ENCODE results near the gene NFIC.
"Not testable (repeated sequence)": the region's sequence is repeated elsewhere in the genome, so short reads cannot be mapped to it uniquely, and the experiment has no call there.

NFIC gene

GRCh38 chr19:3365836-3366752 lies at the start of gene NFIC:
Gene NFIC, plus strand, starts transcription at chr19:3366583. Its CDS starts 54 bp downstream, at chr19:3366637.
- DNase-seq (ENCODE audit: low read depth, low spot score) = peak; percentile 86

GRCh38 chr19:3316659-3317207 lies 49.6 kb upstream of the NFIC start:
- no peak for DNase-seq (ENCODE audit: low read depth, low spot score)

GRCh38 chr19:3319643-3320353 lies 46.6 kb upstream of the NFIC start:
- DNase-seq (ENCODE audit: low read depth, low spot score) = peak; percentile 86

DNA sequence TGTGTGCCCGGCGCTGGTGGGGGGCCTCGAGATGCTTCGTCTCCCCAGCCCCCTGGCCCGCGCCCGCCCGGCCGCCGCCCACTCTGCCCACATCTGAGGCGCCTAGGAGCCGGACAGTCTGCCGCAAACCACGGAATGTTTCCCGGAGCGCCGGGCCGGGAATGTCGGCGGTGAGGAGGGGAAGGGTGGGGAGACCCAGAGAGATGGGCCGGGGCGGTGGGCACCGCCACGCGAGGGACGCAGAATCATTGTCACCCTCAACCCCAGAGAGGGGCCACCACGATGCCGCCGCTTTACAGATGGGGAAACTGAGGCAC lies 46.1 kb upstream of the NFIC start:
- DNase-seq (ENCODE audit: low read depth, low spot score) = peak; percentile 87

DNA sequence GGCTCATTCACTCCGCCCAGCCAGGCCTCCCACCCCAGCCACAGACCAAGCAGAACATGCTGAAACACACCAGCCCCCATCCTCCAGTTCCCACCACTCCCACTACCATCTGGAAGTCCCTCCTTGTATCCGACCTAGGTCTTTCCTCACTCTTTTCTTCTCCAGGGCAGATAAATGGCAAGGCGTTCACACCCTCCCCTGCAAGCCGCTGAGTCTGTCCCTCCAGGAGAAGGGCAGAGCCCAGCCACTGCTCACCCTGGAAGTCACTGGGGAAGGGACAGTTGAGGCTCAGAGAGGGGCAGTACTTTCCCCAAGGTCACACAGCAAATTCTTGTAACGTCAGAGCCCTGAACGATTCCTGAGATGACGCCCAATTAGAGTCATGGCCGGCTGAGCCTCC lies 45.5 kb upstream of the NFIC start:
- DNase-seq (ENCODE audit: low read depth, low spot score) = no peak

GRCh38 chr19:3321696-3322095 lies 44.7 kb upstream of the NFIC start:
- no peak for DNase-seq (ENCODE audit: low read depth, low spot score)

GRCh38 chr19:3322199-3322978 lies 44.0 kb upstream of the NFIC start:
- DNase-seq (ENCODE audit: low read depth, low spot score) = no peak

GRCh38 chr19:3323026-3323425 lies 43.4 kb upstream of the NFIC start:
- DNase-seq (ENCODE audit: low read depth, low spot score) = no peak

DNA sequence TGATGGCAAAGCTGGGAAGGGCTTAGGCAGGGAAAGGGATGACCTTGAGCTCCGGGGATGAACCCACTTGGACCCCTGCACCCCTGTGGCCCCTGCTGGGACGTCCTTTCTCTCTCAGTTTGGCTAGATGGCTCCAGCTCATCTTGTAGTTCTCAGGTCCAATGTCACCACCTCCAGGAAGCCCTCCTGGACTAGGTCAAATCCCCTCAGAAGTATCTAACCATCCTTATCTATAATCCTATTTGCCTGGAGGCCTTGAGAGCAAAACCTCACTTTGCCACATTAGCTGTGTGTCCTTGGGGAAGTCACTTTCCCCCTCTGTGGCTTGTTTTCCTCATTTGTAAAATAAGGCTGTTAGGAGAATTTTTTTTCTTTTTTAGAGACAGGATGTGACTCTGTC lies 42.7 kb upstream of the NFIC start:
- DNase-seq (ENCODE audit: low read depth, low spot score) = no peak

GRCh38 chr19:3324405-3324856 lies 42.0 kb upstream of the NFIC start:
- DNase-seq (ENCODE audit: low read depth, low spot score) = no peak

DNA sequence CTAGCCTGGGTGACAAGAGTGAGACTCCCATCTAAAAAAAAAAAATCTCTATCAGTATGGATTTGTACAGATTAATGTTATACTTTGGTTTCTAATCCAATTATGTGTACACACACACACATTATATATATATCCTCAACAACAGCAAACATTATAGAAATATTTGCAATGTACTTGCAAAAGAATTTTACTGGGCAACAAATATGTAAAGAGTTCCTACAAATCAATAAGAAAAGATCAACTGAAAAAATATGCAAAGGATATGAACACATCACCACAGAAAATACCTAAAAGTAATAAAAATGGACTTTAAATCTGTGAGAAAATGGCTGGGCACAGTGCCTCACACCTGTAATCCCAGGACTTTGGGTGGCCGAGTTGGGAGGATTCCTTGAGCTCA lies 40.9 kb upstream of the NFIC start:
- no peak for DNase-seq (ENCODE audit: low read depth, low spot score)

DNA sequence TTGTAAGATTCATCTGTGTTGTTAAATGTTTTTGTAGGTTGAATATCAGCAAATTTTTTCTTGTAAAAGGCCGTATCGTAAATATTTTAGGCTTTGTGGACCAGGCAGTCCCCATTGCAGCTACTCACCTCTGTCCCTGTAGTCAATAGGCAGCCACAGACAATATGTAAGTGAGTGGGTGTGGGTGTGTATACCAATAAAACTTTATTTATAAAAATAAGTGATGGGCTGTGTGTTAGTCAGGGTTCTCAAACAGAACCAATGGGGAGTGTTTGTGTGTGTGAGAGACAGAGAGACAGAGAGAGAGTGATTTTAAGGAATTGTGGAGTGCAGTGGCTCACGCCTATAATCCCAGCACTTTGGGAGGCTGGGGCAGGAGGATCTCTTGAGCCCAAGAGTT lies 37.6 kb upstream of the NFIC start:
- no peak for DNase-seq (ENCODE audit: low read depth, low spot score)

- DNase-seq (ENCODE audit: low read depth, low spot score) = no peak
Observed at GRCh38 chr19:3330047-3330446, 36.3 kb upstream of the NFIC start.

- not testable (repeated sequence) for DNase-seq (ENCODE audit: low read depth, low spot score)
Observed at GRCh38 chr19:3332232-3332631, 34.2 kb upstream of the NFIC start.

DNA sequence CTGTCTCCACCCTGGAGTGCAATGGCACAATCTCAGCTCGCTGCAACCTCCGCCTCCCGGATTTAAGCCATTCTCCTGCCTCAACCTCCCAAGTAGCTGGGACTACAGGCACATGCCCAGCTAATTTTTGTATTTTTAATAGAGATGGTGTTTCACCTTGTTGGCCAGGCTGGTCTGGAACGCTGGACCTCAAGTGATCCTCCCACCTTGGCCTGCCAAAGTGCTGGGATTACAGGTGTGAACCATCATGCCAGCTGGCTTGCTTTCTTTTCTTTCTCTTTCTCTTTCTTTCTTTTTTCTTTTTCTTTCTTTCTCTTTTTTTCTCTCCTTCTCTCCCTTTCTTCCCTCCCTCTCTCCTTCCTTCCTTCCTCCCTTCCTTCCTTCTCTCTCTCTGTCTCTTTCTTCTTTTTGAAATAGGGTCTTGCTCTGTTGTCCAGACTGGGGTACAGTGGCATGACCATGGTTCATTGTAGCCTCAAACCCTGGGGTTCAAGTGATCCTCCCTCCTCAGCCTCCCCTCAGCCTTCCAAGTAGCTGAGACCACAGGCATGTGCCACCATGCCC lies 33.3 kb upstream of the NFIC start:
- DNase-seq (ENCODE audit: low read depth, low spot score) = no peak

DNA sequence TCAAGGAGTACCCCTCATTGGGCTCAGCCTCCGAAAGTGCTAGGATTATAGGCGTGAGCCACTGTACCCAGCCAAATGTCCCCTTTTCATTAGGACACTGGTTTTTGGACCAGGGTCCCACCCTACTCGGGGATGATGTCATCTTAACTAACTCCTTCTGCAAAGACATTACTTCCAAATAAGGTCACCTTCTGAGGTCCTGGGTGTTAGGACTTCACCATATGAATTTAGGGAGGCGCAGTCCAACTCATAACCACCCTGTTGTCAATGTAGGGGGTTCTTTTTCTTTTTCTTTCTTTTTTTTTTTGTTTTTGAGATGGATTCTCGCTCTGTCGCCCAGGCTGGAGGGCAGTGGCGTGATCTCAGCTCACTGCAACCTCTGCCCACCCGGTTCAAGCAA lies 32.7 kb upstream of the NFIC start:
- DNase-seq (ENCODE audit: low read depth, low spot score) = no peak

- not testable (repeated sequence) for DNase-seq (ENCODE audit: low read depth, low spot score)
Observed at GRCh38 chr19:3334749-3335430, 31.5 kb upstream of the NFIC start.

DNA sequence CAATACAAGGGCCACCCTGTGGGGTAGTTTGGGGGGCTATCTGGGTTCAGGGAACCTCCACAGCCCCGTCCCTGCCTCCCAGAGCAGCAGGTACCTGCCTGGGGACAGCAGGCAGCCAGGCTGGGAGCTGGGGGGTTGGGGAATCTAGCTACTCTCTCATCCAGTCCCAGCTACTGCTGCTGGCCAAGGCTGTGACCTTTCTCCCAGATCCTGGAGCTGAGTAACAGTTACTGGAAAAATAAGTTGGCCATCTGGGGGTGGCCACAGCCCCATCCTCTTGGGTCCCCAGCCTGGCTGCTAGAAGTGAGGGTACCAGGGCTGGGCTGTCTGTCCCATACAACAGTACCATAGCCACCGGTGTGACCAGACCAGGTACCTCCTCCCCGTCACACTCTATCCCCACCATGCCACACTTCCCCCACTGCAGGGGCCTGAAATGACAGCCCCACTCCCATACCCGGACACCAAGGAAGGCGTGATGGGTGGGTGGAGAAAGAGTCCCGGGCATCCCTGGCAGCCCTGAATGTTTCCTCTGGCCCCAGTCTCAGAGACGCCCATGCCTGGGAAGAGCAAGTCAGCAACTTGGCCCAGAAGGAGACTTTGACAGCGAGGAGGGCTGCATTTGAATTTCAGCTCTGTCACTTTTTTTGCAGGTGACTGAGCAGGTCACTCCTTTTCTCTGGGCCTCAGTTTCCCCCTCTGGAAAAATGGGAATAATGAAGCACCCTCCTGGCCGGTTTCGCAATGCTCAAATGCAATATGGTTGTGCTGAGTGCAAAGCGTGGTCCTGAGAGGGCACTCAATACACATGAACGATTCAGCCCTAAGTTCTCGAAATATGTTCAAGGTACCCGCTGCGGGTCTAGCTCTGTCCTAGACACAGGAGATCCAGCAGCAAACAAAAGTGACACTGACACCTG lies 30.7 kb upstream of the NFIC start:
- no peak for DNase-seq (ENCODE audit: low read depth, low spot score)

GRCh38 chr19:3336351-3336679 lies 30.1 kb upstream of the NFIC start:
- DNase-seq (ENCODE audit: low read depth, low spot score) = no peak
